ENCODE data around the gene KAZN. TPM values are rescaled to one million over a fixed set of nuclear protein-coding genes. Genes with fewer than 3 reads are reported as not detected.

KAZN gene
- total and polyA plus RNA-seq, 3 donors from 2014 or later, result 12.1 to 14.6 (median 13.8) TPM

- WGBS, 2 donors, result 91 to 96% methylated on average over 4 of the region's 4 CpGs
- no peaks in the 10 kb centered on the region for H3K4me1 ChIP-seq
- no peak for DNase-seq
- intact Hi-C loops (cut with DNase I; ENCODE audit: low total_unique reads), result no loop called here
- no peaks in the 10 kb centered on the region for H3K36me3 ChIP-seq (ENCODE audit: low read depth, missing control alignments)
- H3K9me3 ChIP-seq, result no peaks in the 10 kb centered on the region
- no peaks in the 10 kb centered on the region for H3K27me3 ChIP-seq
- no peak overlapping the region for H3K27ac ChIP-seq
- H3K4me3 ChIP-seq, result no peak overlapping the region
- TF ChIP-seq POLR2A (IDR thresholded peaks at IDR 0.05), result no peak
- no peak for TF ChIP-seq CTCF (IDR thresholded peaks at IDR 0.05)
These were observed 88.7 kb downstream of the KAZN start for GRCh38 chr1:14687147-14687546.

- H3K27ac ChIP-seq, result no peak overlapping the region
- intact Hi-C loops (cut with DNase I; ENCODE audit: low total_unique reads), result no loop called here
- H3K9me3 ChIP-seq, result no peaks in the 10 kb centered on the region
- TF ChIP-seq CTCF (IDR thresholded peaks at IDR 0.05), result no peak
- TF ChIP-seq POLR2A (IDR thresholded peaks at IDR 0.05), result no peak
- H3K4me1 ChIP-seq, result no peaks in the 10 kb centered on the region
- H3K27me3 ChIP-seq, result no peaks in the 10 kb centered on the region
- no peak for DNase-seq
- H3K4me3 ChIP-seq, result no peak overlapping the region
- 72 to 81% methylated on average over 15 of the region's 15 CpGs for WGBS, 2 donors
- H3K36me3 ChIP-seq (ENCODE audit: low read depth, missing control alignments), result no peaks in the 10 kb centered on the region
These were observed 91.6 kb downstream of the KAZN start for GRCh38 chr1:14689996-14690615.

- no peaks in the 10 kb centered on the region for H3K36me3 ChIP-seq (ENCODE audit: low read depth, missing control alignments)
- TF ChIP-seq POLR2A (IDR thresholded peaks at IDR 0.05), result no peak
- no peak for TF ChIP-seq CTCF (IDR thresholded peaks at IDR 0.05)
- H3K27me3 ChIP-seq, result no peaks in the 10 kb centered on the region
- H3K27ac ChIP-seq, result no peak overlapping the region
- no peak overlapping the region for H3K4me3 ChIP-seq
- intact Hi-C loops (cut with DNase I; ENCODE audit: low total_unique reads), result no loop called here
- 51 to 55% methylated on average over 7 of the region's 7 CpGs for WGBS, 2 donors
- no peaks in the 10 kb centered on the region for H3K9me3 ChIP-seq
- DNase-seq, result no peak
- peaks cover 5% of the 10 kb centered on the region for H3K4me1 ChIP-seq
These were observed 95.5 kb downstream of the KAZN start for GRCh38 chr1:14693949-14694348.

GRCh38 chr1:14694589-14694988, 96.1 kb downstream of the KAZN start:
- Histone ChIP-seq H3K9me3 (no peaks in the 10 kb centered on the region), H3K27me3 (no peaks in the 10 kb centered on the region), H3K4me3 (no peak overlapping the region), H3K36me3 (ENCODE audit: low read depth, missing control alignments) (no peaks in the 10 kb centered on the region), H3K27ac (no peak overlapping the region), H3K4me1 (peaks cover 5% of the 10 kb centered on the region)
- 85 to 94% methylated on average over 3 of the region's 3 CpGs for WGBS, 2 donors
- intact Hi-C loops (cut with DNase I; ENCODE audit: low total_unique reads), result no loop called here
- no peak for DNase-seq
- TF ChIP-seq CTCF (IDR thresholded peaks at IDR 0.05) (no peak), POLR2A (IDR thresholded peaks at IDR 0.05) (no peak)

- H3K4me3 ChIP-seq, result no peak overlapping the region
- no peaks in the 10 kb centered on the region for H3K36me3 ChIP-seq (ENCODE audit: low read depth, missing control alignments)
- no peaks in the 10 kb centered on the region for H3K27me3 ChIP-seq
- intact Hi-C loops (cut with DNase I; ENCODE audit: low total_unique reads), result no loop called here
- no peak for DNase-seq
- no peak for TF ChIP-seq POLR2A (IDR thresholded peaks at IDR 0.05)
- TF ChIP-seq CTCF (IDR thresholded peaks at IDR 0.05), result no peak
- 68 to 77% methylated on average over 5 of the region's 5 CpGs for WGBS, 2 donors
- H3K27ac ChIP-seq, result no peak overlapping the region
- H3K4me1 ChIP-seq, result peaks cover 5% of the 10 kb centered on the region
- no peaks in the 10 kb centered on the region for H3K9me3 ChIP-seq
These were observed 98.3 kb downstream of the KAZN start for GRCh38 chr1:14696761-14697160.

Measured in testis (tissue), 3 donors.